ACC112 (cell line): ENCODE measurements around the gene LCE1F.

Experiments
- H2AFZ ChIP-seq: fragments of 200-600 bp; sonication (generic); one replicate; pipeline ENCODE4 v1.6.0; 2017; ENCODE audit warnings: antibody characterized with exemption, low read length; ENCODE audit not compliant: unreplicated experiment
- H3K27ac ChIP-seq: fragments of 200-600 bp; sonication (generic); 2 replicates; pipeline ENCODE4 v1.5.1; 2014; ENCODE audit warnings: low read depth, mild to moderate bottlenecking, antibody characterized with exemption, low read length, moderate library complexity
- H3K27me3 ChIP-seq: fragments of 200-600 bp; sonication (generic); 2 replicates; pipeline ENCODE4 v1.6.1; 2014; ENCODE audit warnings: mild to moderate bottlenecking, antibody characterized with exemption, low read length, moderate library complexity, mixed read lengths; ENCODE audit not compliant: insufficient read depth
- H3K36me3 ChIP-seq: fragments of 200-600 bp; sonication (generic); 2 replicates; pipeline ENCODE4 v1.6.1; 2016; ENCODE audit warnings: mild to moderate bottlenecking, antibody characterized with exemption, low read length, moderate library complexity, mixed read lengths; ENCODE audit not compliant: insufficient read depth
- H3K4me1 ChIP-seq: fragments of 200-600 bp; sonication (generic); one replicate; pipeline ENCODE4 v1.6.1; 2016; ENCODE audit warnings: low read length, mixed read lengths; ENCODE audit not compliant: insufficient read depth, unreplicated experiment, control insufficient read depth
- H3K4me3 ChIP-seq: fragments of 200-600 bp; sonication (generic); 2 replicates; pipeline ENCODE4 v1.5.1; 2014; ENCODE audit warnings: mild to moderate bottlenecking, low read depth, low read length
- H3K79me2 ChIP-seq: fragments of 200-600 bp; sonication (generic); one replicate; pipeline ENCODE4 v1.6.0; 2016; ENCODE audit warnings: low read length; ENCODE audit not compliant: control insufficient read depth, unreplicated experiment, insufficient read depth

The LCE1F gene

DNA sequence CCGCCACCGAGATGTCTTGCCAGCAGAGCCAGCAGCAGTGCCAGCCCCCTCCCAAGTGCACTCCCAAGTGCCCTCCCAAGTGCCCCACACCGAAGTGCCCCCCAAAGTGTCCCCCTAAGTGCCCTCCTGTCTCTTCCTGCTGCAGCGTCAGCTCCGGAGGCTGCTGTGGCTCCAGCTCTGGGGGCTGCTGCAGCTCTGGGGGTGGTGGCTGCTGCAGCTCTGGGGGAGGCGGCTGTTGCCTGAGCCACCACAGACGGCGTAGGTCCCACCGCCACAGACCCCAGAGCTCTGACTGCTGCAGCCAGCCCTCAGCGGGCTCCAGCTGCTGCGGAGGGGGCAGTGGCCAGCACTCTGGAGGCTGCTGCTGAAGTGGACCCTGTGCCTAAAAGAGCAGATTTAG is 1.4 kb downstream of the LCE1F start:
- Histone ChIP-seq H3K4me1 (no peaks in the 10 kb centered on the region), H3K36me3 (no peaks in the 10 kb centered on the region), H2AFZ (no peak overlapping the region), H3K4me3 (no peak overlapping the region), H3K27me3 (no peaks in the 10 kb centered on the region), H3K27ac (no peak overlapping the region), H3K79me2 (no peaks in the 10 kb centered on the region)

DNA sequence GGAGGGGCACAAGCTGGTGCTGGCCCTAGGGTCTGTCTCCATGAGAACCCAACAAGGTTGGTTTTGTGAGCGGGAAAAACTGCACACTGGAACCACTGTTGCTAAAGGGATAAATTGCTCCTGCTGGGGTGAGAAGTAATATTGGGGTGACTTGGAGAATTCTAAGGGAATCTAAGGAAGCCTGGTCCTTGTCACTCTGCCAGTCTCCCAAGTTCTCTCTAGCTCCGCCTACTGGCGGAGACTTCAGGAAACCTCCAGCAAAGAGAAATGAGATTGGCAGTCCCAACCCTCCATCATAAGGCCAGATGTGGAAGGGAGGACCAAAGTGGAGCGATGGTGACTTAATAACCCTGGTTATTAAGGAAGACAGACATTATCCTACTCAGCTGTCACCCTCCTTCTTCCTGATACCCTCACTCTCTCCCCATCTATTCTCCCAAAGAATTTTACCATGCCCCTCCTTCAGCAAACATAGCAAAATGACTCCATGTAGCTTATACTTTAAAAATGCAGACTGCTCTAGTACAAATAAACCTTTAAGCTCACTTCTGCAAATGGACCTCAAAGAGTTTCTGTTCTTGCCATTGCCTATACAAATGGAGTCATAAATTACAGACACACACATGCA is 2.7 kb downstream of the LCE1F start:
- no peak overlapping the region for H3K27ac ChIP-seq
- no peaks in the 10 kb centered on the region for H3K36me3 ChIP-seq
- H3K27me3 ChIP-seq: no peaks in the 10 kb centered on the region
- no peaks in the 10 kb centered on the region for H3K4me1 ChIP-seq
- H2AFZ ChIP-seq: no peak overlapping the region
- no peaks in the 10 kb centered on the region for H3K79me2 ChIP-seq
- no peak overlapping the region for H3K4me3 ChIP-seq

DNA sequence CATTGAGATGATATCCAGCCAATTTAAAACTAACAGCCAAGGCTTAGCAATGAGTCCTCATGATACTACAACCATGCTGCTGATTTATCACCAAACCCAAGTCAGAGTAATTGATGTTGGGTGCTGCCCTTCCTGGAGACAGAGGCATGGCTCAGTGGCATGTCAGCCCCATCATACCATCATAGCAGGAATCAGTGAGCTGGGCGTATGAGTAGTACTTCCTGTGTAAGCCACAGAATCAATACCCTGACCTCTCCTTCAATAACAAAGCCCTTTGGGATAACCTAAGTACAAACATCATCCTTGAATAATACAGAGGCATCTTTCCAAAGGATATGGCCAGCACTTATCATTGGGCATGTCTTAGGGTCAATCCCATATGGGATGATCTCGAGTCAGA is 8.2 kb downstream of the LCE1F start:
- no peak overlapping the region for H3K4me3 ChIP-seq
- H3K27me3 ChIP-seq: no peaks in the 10 kb centered on the region

DNA sequence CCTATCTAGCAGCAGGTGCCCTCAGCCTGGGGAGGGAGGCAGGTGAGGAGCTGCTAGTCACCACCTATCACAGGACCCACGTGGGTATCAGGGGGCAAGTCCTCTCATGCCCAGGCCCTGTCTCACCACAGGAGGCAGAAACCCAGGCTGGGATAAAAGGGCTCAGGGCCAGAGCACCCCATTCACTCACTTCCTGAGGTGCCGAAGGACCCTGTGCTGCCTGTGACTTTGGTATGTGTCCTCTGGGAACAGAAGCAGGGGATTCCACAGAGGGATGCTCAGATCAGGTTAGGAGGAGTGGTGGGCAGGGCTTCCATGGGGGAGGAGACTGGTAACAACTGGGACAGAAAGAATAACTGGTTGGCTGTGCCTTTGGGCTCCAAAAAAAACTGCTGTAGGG is 11.1 kb downstream of the LCE1F start, which contains the start of gene LCE1E:
Gene LCE1E, plus strand, starts transcription at position 181 of the 400 bp plus-strand sequence. CDS start 1,043 bp downstream, outside the sequence.
- Histone ChIP-seq H3K79me2 (no peaks in the 10 kb centered on the region), H3K36me3 (no peaks in the 10 kb centered on the region), H3K27ac (no peak within 1 kb of the TSS), H3K27me3 (no peaks in the 10 kb centered on the region), H2AFZ (no peak within 1 kb of the TSS), H3K4me1 (no peaks in the 10 kb centered on the region), H3K4me3 (no peak within 1 kb of the TSS)

More for the DNA sequence above, 8.2 kb downstream of the LCE1F start:
- Histone ChIP-seq H3K27ac (no peak overlapping the region), H2AFZ (no peak overlapping the region), H3K79me2 (no peaks in the 10 kb centered on the region), H3K4me1 (no peaks in the 10 kb centered on the region), H3K36me3 (no peaks in the 10 kb centered on the region)

DNA sequence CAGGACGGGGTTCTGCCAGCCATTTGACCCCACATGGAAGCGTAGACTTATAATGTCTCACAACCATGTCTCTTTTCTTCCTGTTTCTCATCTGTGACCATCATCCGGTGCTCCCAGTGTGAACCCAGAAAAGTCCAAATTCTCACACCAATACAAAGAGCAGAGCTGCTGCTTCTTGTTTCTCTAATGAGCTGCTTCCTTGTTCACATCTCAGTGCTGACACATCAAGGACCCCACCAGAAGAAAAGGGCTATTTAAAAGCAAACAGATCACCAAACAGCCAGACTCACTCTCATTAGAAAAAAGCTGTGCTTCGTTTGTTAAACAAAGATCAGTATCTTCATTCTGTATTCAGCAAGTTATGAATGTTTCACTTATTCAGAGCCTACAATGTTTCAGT is 20.7 kb downstream of the LCE1F start:
- Histone ChIP-seq H3K27ac (no peak overlapping the region), H3K27me3 (no peaks in the 10 kb centered on the region), H3K79me2 (no peaks in the 10 kb centered on the region), H3K4me3 (no peak overlapping the region), H2AFZ (no peak overlapping the region), H3K36me3 (no peaks in the 10 kb centered on the region), H3K4me1 (no peaks in the 10 kb centered on the region)

DNA sequence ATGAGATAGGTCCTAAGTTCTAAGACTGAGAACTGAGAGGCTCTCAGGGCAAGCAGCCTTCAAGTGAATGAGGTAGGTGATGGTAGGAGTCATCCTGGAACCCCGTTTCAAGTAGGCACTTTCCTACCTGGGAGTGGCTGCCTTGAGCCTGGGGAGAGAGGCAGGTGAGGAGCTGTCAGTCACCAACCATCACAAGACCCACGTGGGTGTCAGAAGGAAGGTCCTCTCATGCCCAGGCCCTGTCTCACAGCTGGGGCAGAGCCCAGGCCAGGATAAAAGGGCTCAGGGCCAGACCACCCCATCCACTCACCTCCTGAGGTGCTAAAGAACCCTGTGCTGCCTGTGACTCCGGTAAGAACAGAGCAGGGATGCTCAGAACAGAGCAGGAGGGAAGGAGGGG is 21.5 kb downstream of the LCE1F start, which contains the start of gene LCE1D:
Gene LCE1D, plus strand, starts transcription at position 301 of the 400 bp plus-strand sequence. CDS start 1,074 bp downstream, outside the sequence.
- Histone ChIP-seq H3K4me3 (no peak within 1 kb of the TSS), H3K36me3 (no peaks in the 10 kb centered on the region), H3K27ac (no peak within 1 kb of the TSS), H2AFZ (no peak within 1 kb of the TSS), H3K4me1 (no peaks in the 10 kb centered on the region), H3K27me3 (no peaks in the 10 kb centered on the region), H3K79me2 (no peaks in the 10 kb centered on the region)

DNA sequence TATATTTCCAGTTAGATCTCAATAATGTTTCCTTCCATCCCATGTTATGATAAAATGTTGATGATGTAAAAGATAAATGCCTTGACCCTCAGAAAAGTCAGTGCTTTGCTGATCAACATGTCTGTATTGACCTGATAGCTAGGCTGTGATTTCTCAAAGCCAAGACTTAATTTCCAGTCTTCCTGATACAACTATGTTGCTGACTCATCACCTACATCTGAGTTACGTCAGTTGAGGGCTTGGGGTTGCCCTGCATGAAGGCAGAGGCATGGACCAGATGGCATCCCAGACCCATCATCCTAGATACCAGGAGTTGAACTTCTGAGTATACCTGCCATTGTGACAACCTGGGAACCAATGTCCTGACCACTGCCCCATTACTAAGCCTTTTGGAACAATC is 26.4 kb downstream of the LCE1F start:
- Histone ChIP-seq H3K4me3 (no peak overlapping the region), H3K27ac (no peak overlapping the region), H3K27me3 (no peaks in the 10 kb centered on the region), H3K36me3 (no peaks in the 10 kb centered on the region), H2AFZ (no peak overlapping the region), H3K79me2 (no peaks in the 10 kb centered on the region), H3K4me1 (no peaks in the 10 kb centered on the region)

DNA sequence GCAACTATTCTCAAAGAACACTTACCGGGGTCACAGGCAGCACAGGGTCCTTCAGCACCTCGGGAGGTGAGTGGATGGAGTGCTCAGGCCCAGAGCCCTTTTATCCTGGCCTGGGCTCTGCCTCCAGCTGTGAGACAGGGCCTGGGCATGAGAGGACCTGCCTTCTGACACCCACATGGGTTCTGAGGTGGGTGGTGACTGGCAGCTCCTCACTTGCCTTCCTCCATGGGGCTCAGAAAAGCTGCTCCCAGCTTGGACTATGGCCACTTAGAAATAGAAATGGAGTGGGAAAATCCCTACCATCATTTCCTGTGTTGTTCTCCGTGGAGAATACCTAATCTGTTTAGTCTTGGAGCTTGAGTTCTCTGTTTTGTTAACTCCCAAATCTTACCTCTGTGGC is 31.6 kb downstream of the LCE1F start, which contains the start of gene LCE1C:
Gene LCE1C, minus strand, starts transcription at position 76 of the 400 bp plus-strand sequence. CDS start 1,173 bp downstream, outside the sequence.
- Histone ChIP-seq H3K27me3 (peaks cover 4% of the 10 kb centered on the region; the same call in 1 of the 2 replicates), H2AFZ (no peak within 1 kb of the TSS), H3K4me1 (no peaks in the 10 kb centered on the region), H3K4me3 (no peak within 1 kb of the TSS), H3K27ac (no peak within 1 kb of the TSS), H3K36me3 (no peaks in the 10 kb centered on the region), H3K79me2 (no peaks in the 10 kb centered on the region)

DNA sequence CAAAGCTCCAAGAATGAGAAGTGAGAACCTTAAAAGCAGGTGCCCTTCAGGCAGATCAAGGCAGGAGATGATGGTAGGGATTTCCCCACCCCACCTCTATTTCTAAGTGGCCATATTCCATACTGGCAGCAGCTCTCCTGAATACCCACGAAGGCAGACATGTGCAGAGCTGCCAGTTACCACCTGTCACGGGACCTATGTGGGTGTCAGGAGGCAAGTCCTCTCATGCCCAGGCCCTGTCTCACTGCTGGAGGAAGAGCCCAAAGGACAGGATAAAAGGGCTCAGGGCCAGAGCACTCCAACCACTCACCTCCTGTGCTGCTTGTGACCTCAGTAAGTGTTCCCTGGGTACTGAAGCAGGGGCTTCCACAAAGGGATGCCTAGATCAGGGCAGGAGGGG is 36.1 kb downstream of the LCE1F start:
- no peaks in the 10 kb centered on the region for H3K36me3 ChIP-seq
- H3K27ac ChIP-seq: no peak overlapping the region
- peaks cover 4% of the 10 kb centered on the region; the same call in 1 of the 2 replicates for H3K27me3 ChIP-seq
- H3K4me1 ChIP-seq: no peaks in the 10 kb centered on the region
- no peak overlapping the region for H2AFZ ChIP-seq
- no peaks in the 10 kb centered on the region for H3K79me2 ChIP-seq
- H3K4me3 ChIP-seq: no peak overlapping the region

DNA sequence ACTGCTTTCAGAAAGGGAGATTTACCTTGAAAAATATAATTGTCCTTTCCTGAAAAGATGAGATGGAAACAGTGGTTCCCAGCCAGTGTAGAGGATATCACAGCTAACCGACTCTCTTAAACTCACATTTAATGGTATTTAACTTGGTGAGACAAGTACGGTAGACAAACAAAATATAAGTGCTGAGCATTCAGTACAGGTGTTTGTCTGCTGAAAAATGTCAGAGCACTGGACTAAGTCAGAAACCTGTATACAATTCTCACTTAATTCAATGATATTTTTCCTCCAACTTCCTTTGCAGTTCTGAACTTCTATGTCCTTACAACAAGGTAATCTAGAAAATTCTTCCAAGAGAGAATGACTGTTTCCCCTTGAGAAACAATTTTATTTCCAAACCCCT is 36.7 kb downstream of the LCE1F start, which contains the start of gene LCE1B:
Gene LCE1B, plus strand, starts transcription at position 301 of the 400 bp plus-strand sequence. CDS start 476 bp downstream, outside the sequence.
- no peak within 1 kb of the TSS for H3K27ac ChIP-seq
- no peaks in the 10 kb centered on the region for H3K36me3 ChIP-seq
- no peaks in the 10 kb centered on the region for H3K79me2 ChIP-seq
- H3K4me3 ChIP-seq: no peak within 1 kb of the TSS
- no peak within 1 kb of the TSS for H2AFZ ChIP-seq
- H3K4me1 ChIP-seq: no peaks in the 10 kb centered on the region
- peaks cover 4% of the 10 kb centered on the region; the same call in 1 of the 2 replicates for H3K27me3 ChIP-seq

DNA sequence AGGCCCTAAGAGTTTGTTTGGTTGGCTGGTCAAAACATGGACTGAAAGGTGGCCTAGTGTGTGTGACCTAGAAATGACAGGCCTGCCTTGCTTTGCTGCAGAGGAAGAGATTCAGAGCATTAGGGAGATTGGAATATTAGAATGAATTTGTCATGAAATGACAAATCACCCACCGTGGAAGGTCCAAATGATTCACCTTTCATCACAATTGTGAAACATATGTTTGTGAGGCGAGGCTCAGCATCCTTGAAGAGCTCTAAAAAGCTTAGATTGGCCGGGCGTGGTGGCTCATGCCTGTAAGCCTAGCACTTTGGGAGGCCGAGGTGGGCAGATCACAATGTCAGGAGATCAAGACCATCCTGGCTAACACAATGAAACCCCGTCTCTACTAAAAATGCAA is 42.4 kb downstream of the LCE1F start:
- Histone ChIP-seq H3K4me1 (no peaks in the 10 kb centered on the region), H3K27ac (no peak overlapping the region), H2AFZ (no peak overlapping the region), H3K4me3 (no peak overlapping the region), H3K27me3 (no peaks in the 10 kb centered on the region), H3K79me2 (no peaks in the 10 kb centered on the region), H3K36me3 (no peaks in the 10 kb centered on the region)
